H9 (cell line): ENCODE measurements around the gene EOGT. TPM values are rescaled to one million over a fixed set of nuclear protein-coding genes. Genes with fewer than 3 reads are reported as not detected.

Source experiments
- DNase-seq: peaks from one replicate; pipeline ENCODE4 v3.0.0-alpha.2; 2017
- H2AFZ ChIP-seq: one replicate; pipeline ENCODE4 v1.6.1; 2013; ENCODE audit warnings: mild to moderate bottlenecking, low read length, control low read depth, moderate library complexity
- H2AK5ac ChIP-seq: 2 replicates; pipeline ENCODE4 v1.6.1; 2013; ENCODE audit warnings: low read length, control low read depth, mixed read lengths; ENCODE audit not compliant: insufficient read length
- H2BK120ac ChIP-seq: one replicate; pipeline ENCODE4 v1.6.1; 2013; ENCODE audit warnings: low read depth, mild to moderate bottlenecking, low read length, control low read depth, inconsistent platforms; ENCODE audit not compliant: poor library complexity, severe bottlenecking
- H2BK12ac ChIP-seq: 2 replicates; pipeline ENCODE4 v1.6.1; 2013; ENCODE audit warnings: low read length, control low read depth, mixed read lengths, low read depth; ENCODE audit not compliant: insufficient read length
- H2BK15ac ChIP-seq: 2 replicates; pipeline ENCODE4 v1.6.1; 2013; ENCODE audit warnings: low read depth, low read length, control low read depth
- H2BK20ac ChIP-seq: one replicate; pipeline ENCODE4 v1.6.1; 2013; ENCODE audit warnings: low read depth, mild to moderate bottlenecking, low read length, control low read depth, inconsistent platforms; ENCODE audit not compliant: poor library complexity, severe bottlenecking
- H2BK5ac ChIP-seq: 2 replicates; pipeline ENCODE4 v1.6.1; 2013; ENCODE audit warnings: low read length, control low read depth, mixed read lengths; ENCODE audit not compliant: insufficient read length
- H3K14ac ChIP-seq: 2 replicates; pipeline ENCODE4 v1.6.1; 2013; ENCODE audit warnings: low read length, control low read depth; ENCODE audit not compliant: insufficient read depth
- H3K18ac ChIP-seq: 2 replicates; pipeline ENCODE4 v1.6.1; 2013; ENCODE audit warnings: low read depth, mild to moderate bottlenecking, mixed read lengths, low read length, control low read depth; ENCODE audit not compliant: insufficient read length
- H3K23ac ChIP-seq: 2 replicates; pipeline ENCODE4 v1.6.1; 2013; ENCODE audit warnings: low read length, control low read depth, mixed read lengths, low read depth; ENCODE audit not compliant: insufficient read length
- H3K23me2 ChIP-seq: 2 replicates; pipeline ENCODE4 v1.6.1; 2013; ENCODE audit warnings: low read depth, mild to moderate bottlenecking, mixed read lengths, low read length, control low read depth; ENCODE audit not compliant: insufficient read length, poor library complexity, severe bottlenecking
- H3K27ac ChIP-seq: 2 replicates; pipeline ENCODE4 v1.5.1; 2013; ENCODE audit warnings: low read length, control low read depth, mixed read lengths, low read depth; ENCODE audit not compliant: insufficient read length
- H3K27me3 ChIP-seq: 2 replicates; pipeline ENCODE4 v1.6.1; 2013; ENCODE audit warnings: low read length, control low read depth, inconsistent platforms; ENCODE audit not compliant: insufficient read depth
- H3K4ac ChIP-seq: 2 replicates; pipeline ENCODE4 v1.6.1; 2013; ENCODE audit warnings: low read depth, mild to moderate bottlenecking, control low read depth, inconsistent platforms, low read length, moderate library complexity
- H3K4me1 ChIP-seq: 2 replicates; pipeline ENCODE4 v1.6.1; 2013; ENCODE audit warnings: low read length, control low read depth, inconsistent platforms; ENCODE audit not compliant: insufficient read depth
- H3K4me2 ChIP-seq: 2 replicates; pipeline ENCODE4 v1.6.1; 2013; ENCODE audit warnings: low read length, control low read depth, mixed read lengths; ENCODE audit not compliant: insufficient read length, insufficient read depth
- H3K56ac ChIP-seq: 2 replicates; pipeline ENCODE4 v1.6.1; 2013; ENCODE audit warnings: low read depth, mild to moderate bottlenecking, mixed read lengths, low read length, control low read depth; ENCODE audit not compliant: insufficient read length
- H3K79me1 ChIP-seq: 2 replicates; pipeline ENCODE4 v1.6.1; 2013; ENCODE audit warnings: low read depth, mild to moderate bottlenecking, moderate library complexity, low read length, control low read depth, inconsistent platforms; ENCODE audit not compliant: insufficient read depth, poor library complexity, severe bottlenecking
- H3K79me2 ChIP-seq: 2 replicates; pipeline ENCODE4 v1.6.1; 2013; ENCODE audit warnings: low read length, control low read depth, inconsistent platforms; ENCODE audit not compliant: insufficient read depth
- H3K9ac ChIP-seq: 2 replicates; pipeline ENCODE4 v1.6.1; 2013; ENCODE audit warnings: low read length, control low read depth, mixed read lengths; ENCODE audit not compliant: insufficient read length; ENCODE audit errors: extremely low read depth
- H3K9me3 ChIP-seq: one replicate; pipeline ENCODE4 v1.6.1; 2013; ENCODE audit warnings: low read depth, low read length, inconsistent platforms; ENCODE audit not compliant: control insufficient read depth
- H3T11ph ChIP-seq: one replicate; pipeline ENCODE4 v1.6.1; 2013; ENCODE audit warnings: mild to moderate bottlenecking, low read length, control low read depth, inconsistent platforms
- H4K20me1 ChIP-seq: one replicate; pipeline ENCODE4 v1.6.1; 2013; ENCODE audit not compliant: control insufficient read depth, insufficient read length, insufficient read depth
- H4K5ac ChIP-seq: 2 replicates; pipeline ENCODE4 v1.6.1; 2013; ENCODE audit warnings: low read depth, mild to moderate bottlenecking, mixed read lengths, low read length, control low read depth; ENCODE audit not compliant: insufficient read length
- H4K8ac ChIP-seq: replicated peaks from 2 replicates; pipeline ENCODE4 v1.6.1; 2013; ENCODE audit warnings: low read length, control low read depth, mixed read lengths, low read depth; ENCODE audit not compliant: insufficient read length
- H4K91ac ChIP-seq: 2 replicates; pipeline ENCODE4 v1.6.1; 2013; ENCODE audit warnings: low read depth, mild to moderate bottlenecking, moderate library complexity, mixed read lengths, low read length, control low read depth; ENCODE audit not compliant: insufficient read length
- H3K27ac Mint-ChIP-seq, 3 experiments: 2 replicates in 2 of 3; 3 replicates in 1 of 3; pipeline ENCODE4 v1.8.0; 2020 to 2021; ENCODE audit warnings: mixed read lengths in 3 of 3, mild to moderate bottlenecking in 1 of 3, moderate library complexity in 1 of 3
- H3K27me3 Mint-ChIP-seq: 2 replicates; pipeline ENCODE4 v1.8.0; 2021; ENCODE audit warnings: low read depth, mild to moderate bottlenecking, moderate library complexity, mixed read lengths
- H3K36me3 Mint-ChIP-seq, 3 experiments: 2 replicates in 2 of 3; 3 replicates in 1 of 3; pipeline ENCODE4 v1.8.0; 2020 to 2021; ENCODE audit warnings: low read depth in 3 of 3, mixed read lengths in 3 of 3; ENCODE audit not compliant: insufficient read depth in 1 of 3
- H3K4me1 Mint-ChIP-seq, 2 experiments: 2 replicates each; pipeline ENCODE4 v1.8.0; 2020; ENCODE audit warnings: mixed read lengths in 2 of 2
- H3K4me3 Mint-ChIP-seq, 2 experiments: 2 replicates in 1 of 2; 3 replicates in 1 of 2; pipeline ENCODE4 v1.8.0; 2020 to 2021; ENCODE audit warnings: mild to moderate bottlenecking in 2 of 2, mixed read lengths in 2 of 2, moderate library complexity in 1 of 2
- H3K9me3 Mint-ChIP-seq, 2 experiments: 2 replicates in 1 of 2; 3 replicates in 1 of 2; pipeline ENCODE4 v1.8.0; 2020; ENCODE audit warnings: mild to moderate bottlenecking in 2 of 2, mixed read lengths in 2 of 2, moderate library complexity in 1 of 2
- WGBS: extraction: QIAGEN DNeasy Blood & Tissue Kit; methylation state at CpG from one replicate; pipeline ENCODE4 v1.1.7; 2013; ENCODE audit warnings: missing lambda C conversion rate, low lambda C conversion rate, mixed read lengths; ENCODE audit not compliant: insufficient read length; ENCODE audit errors: extremely low coverage; 5-methylcytosine and 5-hydroxymethylcytosine counted together
- total RNA-seq: library from RNA; stranded (reverse); gene quantifications from 2 replicates; pipeline ENCODE4 v1.2.1, GENCODE V29; 2021
- TF ChIP-seq, protein P1 (sequence below): fragments of 200-600 bp; sonication (generic); conservative IDR thresholded peaks from 3 replicates; pipeline ENCODE4 v1.8.0; 2021; ENCODE audit warnings: antibody characterized with exemption, mild to moderate bottlenecking

The EOGT gene
- total RNA-seq, 1 experiment from 2014 or later = 30.5 TPM

DNA sequence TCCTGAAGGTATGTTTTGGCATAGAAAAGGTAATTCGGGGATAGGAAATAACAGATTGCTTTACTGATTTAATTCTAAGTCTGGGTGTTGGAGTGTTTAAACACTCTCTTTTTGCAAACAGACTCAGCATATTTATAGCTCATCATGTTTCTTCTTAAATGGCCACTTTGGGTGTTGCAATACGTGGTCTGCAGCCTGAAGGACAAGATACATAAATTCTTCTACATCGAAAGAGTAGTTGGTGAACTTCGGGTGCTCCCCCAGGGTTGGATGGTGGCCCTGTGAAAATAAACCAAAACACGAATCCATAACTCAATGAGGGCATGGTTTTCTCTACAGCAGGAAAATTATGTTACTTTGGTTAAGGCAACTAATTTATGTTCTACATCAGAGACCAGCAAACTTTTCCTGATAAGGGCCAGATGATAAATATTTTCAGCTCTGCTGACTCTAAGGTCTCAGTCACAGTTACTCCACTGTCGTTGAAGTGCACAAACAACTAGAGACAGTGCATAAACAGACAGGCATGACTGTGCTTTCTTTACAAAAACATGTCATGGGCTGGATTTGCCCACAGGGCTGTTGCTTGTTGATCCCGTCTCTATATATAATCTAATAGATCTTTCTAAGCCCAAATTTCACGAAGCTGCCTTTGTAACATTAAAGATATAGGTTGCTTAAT lies 35.9 kb downstream of the EOGT start:
- no CpG with 5 or more reads among the region's 8 CpGs for WGBS
- no peak overlapping the region for H3K56ac ChIP-seq
- no peaks in the 10 kb centered on the region for H3K79me1 ChIP-seq
- H2BK5ac ChIP-seq = no peak overlapping the region
- no peaks in the 10 kb centered on the region for H3K79me2 ChIP-seq
- no peak overlapping the region for H2AFZ ChIP-seq
- Mint-ChIP-seq H3K27me3 (no peaks in the 10 kb centered on the region), H3K4me1 (no peaks in the 10 kb centered on the region), H3K4me3 (no peak overlapping the region), H3K36me3 (peaks cover 5 to 51% (median 20%) of the 10 kb centered on the region in 3 experiments; a peak in 5 of 7 replicates), H3K9me3 (no peaks in the 10 kb centered on the region), H3K27ac (no peak overlapping the region)
- H3K27me3 ChIP-seq = no peaks in the 10 kb centered on the region
- no peak overlapping the region for H2BK12ac ChIP-seq
- no peaks in the 10 kb centered on the region for H3K9me3 ChIP-seq
- H3K23me2 ChIP-seq = no peaks in the 10 kb centered on the region
- no peak overlapping the region for H2BK15ac ChIP-seq
- no peaks in the 10 kb centered on the region for H4K20me1 ChIP-seq
- no peak overlapping the region for H3K23ac ChIP-seq
- H3K4ac ChIP-seq = no peak overlapping the region
- H4K91ac ChIP-seq = no peak overlapping the region
- H3K4me2 ChIP-seq = no peak overlapping the region
- no peaks in the 10 kb centered on the region for H3K4me1 ChIP-seq
- no peak overlapping the region for H3K27ac ChIP-seq
- no peak overlapping the region for H2BK120ac ChIP-seq
- H3K18ac ChIP-seq = no peak overlapping the region
- no peak overlapping the region for H4K8ac ChIP-seq
- TF ChIP-seq, protein P1, sequence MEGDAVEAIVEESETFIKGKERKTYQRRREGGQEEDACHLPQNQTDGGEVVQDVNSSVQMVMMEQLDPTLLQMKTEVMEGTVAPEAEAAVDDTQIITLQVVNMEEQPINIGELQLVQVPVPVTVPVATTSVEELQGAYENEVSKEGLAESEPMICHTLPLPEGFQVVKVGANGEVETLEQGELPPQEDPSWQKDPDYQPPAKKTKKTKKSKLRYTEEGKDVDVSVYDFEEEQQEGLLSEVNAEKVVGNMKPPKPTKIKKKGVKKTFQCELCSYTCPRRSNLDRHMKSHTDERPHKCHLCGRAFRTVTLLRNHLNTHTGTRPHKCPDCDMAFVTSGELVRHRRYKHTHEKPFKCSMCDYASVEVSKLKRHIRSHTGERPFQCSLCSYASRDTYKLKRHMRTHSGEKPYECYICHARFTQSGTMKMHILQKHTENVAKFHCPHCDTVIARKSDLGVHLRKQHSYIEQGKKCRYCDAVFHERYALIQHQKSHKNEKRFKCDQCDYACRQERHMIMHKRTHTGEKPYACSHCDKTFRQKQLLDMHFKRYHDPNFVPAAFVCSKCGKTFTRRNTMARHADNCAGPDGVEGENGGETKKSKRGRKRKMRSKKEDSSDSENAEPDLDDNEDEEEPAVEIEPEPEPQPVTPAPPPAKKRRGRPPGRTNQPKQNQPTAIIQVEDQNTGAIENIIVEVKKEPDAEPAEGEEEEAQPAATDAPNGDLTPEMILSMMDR = no peak
- no peak overlapping the region for H4K5ac ChIP-seq
- H3K14ac ChIP-seq = no peak overlapping the region
- no peak overlapping the region for H2BK20ac ChIP-seq
- no peak overlapping the region for H3T11ph ChIP-seq
- no peak for DNase-seq
- H3K9ac ChIP-seq = no peak overlapping the region
- no peak overlapping the region for H2AK5ac ChIP-seq
